ENCODE measurements around the gene ITCH.
"Not testable (repeated sequence)": the region's sequence is repeated elsewhere in the genome, so short reads cannot be mapped to it uniquely, and the experiment has no call there.

ITCH gene

DNA sequence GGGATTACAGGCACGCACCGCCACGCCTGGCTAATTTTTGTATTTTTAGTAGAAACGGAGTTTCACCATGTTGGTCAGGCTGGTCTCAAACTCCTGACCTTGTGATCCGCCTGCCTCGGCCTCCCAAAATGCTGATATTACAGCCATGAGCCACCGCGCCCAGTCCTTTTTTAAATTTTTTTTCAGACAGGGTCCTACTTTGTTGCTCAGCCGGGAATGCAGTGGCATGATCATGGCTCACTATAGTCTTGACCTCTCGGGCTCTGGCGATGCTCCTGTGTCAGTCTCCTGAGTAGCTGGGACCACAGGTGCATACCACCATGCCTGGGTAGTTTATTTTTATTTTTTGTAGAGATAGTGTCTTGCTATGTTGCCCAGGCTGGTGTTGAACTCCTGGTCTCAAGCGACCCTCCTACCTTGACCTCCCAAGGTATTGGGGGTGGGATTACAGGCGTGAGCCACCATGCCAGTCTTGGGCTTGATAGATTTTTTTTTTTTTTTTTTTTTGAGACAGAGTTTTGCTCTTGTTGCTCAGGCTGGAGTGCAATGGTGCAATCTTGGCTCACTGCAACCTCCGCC, 19.9 kb downstream of the ITCH start:
- DNase-seq: not testable (repeated sequence)

DNA sequence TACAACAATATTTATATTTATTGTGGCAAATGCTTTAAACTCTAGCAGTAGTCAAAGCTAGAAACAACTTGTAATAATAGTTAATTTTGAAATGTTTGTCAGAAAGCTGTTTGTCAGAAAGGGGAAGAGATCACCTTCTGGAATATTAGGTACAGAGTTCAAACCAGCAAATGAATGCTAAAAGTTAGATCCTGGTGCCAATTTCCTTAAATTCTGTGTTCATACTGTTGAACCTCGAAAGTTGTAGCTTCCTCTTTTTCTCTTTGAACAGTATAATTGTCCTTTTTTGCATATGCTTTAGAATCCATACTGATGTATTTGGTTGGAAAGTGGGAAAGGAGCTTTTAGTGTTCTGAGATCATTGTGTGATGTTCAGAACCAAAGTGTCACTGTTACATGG, 22.4 kb downstream of the ITCH start:
- DNase-seq: no peak

DNA sequence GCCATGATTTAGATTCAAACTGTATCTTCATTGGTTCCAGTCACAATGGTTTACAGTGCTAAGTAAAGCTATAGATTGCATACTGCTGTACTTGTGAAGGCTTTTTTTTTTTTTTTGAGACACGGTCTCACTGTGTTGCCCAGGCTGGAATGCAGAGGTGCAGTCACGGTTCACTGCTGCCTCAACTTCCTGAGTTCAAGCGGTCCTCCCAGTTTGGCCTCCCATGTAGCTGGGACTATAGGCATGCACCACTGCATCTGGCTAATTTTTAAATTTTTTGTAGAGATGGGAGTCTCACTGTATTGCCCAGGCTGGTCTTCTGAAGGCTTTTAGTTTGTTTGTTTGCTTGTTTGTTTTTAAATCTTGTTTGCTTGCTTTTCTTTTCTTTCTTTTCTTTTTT, 24.9 kb downstream of the ITCH start:
- DNase-seq: no peak

DNA sequence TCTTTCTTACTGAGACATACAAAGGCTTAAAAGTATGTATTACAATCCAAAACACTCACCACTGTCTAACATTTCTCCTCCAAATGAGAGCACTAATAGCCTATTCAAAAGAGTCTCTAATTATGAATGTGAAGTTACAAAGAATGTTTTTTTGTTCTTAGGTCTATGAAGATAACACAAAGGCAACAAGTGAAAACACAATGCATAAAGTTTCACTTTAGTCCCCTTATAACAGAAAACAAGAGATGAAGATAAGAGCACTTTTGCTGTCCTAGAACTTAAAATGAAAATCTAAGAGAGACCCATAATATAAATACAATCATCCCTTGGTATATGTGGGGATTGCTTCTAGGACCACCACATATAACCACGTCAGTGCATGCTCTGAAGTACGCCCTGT, 25.6 kb downstream of the ITCH start:
- DNase-seq: no peak

DNA sequence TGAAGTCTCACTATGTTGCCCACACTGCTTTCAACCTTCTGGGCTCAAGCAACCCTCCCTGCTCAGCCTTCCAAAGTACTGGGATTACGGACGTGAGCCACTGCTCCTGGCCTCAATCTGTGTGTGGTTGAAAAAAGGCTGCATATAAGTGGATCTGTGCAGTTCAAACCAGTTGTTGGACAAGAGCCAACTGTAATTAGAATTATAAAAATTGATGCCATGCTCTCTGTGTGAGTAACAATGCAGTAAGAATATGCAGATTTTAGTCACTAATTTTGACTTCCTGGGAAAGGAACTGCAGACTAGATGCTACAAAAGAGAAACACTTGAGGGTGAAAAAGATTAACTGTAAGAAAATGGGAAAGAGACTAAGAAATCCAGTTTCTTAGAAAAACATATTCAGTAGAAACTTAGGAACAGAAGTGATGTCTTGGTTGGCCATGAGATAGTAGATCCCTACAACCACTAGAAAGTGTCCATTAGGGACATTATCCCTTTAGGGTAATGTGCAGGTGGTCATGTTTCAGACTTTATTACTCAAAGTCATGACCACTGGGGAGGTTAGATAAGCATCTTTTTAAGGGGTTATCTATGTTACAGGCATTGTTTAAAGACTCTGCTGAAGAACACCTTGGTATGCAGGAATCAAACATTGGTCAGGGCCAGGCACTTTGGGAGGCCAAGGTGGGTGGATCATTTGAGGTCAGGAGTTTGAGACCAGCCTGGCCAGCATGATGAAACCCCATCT, 26.3 kb downstream of the ITCH start:
- DNase-seq: no peak

DNA sequence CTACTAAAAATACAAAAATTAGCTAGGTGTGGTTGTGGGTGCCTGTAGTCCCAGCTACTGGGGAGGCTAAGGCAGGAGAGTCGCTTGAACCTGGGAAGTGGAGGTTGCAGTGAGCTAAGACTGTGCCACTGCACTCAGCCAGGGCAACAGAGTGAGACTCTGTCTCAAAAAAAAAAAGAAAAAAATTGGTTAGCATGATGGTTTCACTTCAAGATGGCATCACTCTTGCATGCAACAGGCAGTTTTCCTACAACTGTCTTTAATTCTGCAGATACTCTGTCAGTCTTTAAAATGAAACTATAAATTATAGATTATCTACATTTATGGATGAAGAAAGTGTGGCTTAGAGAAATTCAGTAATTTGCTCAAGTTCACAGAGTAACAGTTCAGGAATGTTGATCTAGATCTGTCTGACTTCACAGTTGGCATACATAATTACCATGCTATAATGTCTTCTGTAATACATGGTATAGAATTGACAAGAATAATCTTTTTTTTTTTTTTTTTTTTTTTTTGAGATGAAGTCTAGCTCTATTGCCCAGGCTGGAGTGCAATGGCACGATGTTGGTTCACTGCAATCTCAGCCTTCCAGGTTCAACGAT, 27.0 kb downstream of the ITCH start:
- no peak for DNase-seq

DNA sequence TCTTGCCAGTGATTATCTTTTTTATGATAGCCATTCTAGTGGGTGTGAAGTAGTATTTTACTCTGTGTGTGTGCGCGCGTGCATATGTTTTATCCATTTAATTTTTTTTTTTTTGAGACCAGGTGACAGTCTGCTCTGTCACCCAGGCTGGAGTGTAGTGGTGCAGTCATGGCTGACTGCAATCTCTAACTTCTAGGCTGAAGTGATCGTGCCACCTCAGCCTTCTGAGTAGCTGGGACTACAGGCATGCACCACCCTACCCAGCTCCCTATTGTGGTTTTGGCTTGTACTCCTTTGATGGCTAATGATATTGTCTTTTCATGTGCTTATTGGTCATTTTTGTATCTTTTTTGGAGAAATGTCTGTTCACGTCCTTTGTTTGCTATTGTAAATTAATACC, 33.3 kb downstream of the ITCH start:
- DNase-seq: no peak

DNA sequence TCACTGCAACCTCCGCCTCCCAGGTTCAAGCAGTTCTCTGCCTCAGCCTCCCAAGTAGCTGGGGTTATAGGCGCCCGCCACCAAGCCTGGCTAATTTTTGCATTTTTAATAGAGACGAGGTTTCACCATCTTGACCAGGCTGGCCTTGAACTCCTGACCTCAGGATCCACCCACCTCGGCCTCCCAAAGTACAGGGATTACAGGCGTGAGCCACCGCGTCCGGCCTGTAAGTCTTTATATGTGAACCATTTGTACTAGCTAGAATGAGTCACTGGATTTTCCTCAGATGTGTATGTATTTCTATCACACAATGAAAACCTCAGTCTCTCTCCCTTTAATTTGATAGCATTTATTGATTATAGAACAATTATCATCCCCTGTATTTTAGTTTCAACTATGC, 34.0 kb downstream of the ITCH start:
- no peak for DNase-seq

DNA sequence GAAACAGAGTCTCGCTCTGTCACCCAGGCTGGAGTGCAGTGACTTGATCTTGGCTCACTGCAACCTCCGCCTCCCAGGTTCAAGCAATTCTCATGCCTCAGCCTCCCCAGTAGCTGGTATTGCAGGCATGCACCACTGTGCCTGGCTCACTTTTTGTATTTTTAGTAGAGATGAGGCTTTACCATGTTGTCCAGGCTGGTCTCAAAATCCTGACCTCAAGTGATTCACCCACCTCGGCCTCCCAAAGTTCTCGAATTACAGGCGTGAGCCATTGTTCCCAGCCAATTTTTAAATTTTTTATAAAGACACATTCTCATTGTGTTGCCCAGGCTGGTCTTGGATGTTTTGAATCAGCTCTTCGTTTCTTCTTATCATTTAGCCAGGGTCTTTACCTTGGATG, 37.7 kb downstream of the ITCH start:
- DNase-seq: not testable (repeated sequence)

DNA sequence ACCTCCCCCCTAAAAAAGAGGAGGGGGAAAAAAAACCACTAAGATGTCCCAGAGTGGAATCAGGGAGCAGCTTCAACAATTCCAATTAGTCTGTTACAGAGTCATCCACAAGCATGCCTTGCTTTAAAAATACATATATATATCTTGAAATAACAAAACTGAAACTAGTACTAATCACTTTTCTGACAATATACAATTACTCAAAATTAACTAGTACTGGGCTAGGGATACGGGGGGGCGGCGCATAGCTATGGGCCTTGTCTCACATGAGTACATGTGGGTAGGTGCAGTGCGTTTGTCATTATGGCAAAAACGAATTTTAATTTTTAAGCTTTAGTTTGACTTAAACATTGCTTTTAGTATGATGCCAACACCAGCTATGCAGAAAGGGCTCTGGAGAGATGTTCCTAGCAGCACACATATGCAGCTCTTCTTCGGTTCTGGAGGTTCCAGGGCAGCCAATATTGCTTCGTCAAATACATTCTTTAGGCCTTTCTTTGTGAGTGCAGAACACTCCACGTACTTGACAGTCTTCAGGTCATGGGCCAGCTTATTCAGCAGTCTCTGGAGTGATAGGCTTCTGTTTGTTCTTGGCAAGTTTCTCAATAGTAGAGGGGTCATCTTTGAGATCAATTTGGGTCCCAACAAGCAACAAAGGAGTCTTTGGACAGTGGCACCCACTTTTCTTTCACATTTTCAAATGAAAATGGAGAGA, 38.8 kb downstream of the ITCH start:
- peak in 1 of 2 experiments; percentile 18 for DNase-seq

DNA sequence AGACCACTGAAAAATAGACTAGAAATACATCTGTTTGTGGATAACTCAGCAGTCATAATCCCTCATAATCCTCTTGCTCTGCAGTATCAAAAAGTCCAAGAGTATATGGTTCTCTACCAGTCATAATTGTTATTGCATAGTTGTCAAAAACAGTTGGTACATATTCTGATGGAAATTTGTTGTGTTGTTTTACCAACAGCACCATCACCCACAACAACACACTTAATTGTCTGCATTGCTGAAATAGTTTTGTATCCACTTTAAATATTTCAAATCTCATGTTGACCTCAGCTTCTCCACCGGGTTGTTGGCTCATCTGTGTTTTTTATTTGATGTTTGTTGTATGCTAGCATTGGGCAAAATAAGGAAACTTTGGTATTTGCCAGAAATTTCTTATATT, 39.4 kb downstream of the ITCH start:
- no peak for DNase-seq

DNA sequence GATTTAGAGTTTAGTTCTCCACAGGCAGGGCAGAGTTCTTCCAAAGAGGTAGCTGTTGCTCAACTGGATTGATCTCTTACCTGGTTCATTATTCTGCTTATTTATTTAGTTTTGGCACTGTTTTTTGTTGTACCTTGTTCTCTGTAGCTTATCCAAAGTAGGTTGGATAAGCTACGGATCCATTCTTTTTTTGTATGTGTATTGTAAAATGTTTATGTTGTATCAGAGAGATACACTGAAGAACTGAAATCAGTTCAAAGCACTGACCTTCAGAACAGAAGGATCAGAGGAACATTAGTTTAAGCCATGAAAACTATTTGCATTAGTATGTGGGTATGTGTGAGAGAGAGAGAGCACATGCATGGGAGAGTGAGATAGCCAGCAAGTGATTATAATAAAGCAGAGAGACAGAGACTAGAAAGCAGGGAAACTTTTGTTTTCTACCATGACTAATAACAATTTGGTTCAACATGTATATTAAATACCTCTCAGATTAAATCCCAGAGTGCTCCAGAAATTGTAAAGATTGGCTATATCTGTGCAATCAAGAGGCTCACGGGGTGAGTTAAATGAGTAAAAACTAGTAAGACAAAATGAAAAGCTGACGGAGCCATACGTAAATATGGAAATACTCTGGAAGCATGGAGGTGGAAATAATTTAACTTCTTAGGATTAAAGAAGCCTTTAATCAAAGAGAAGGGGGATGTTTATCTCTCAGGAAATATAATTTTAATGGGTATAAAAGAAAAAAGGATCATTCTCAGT, 40.2 kb downstream of the ITCH start:
- no peak for DNase-seq

DNA sequence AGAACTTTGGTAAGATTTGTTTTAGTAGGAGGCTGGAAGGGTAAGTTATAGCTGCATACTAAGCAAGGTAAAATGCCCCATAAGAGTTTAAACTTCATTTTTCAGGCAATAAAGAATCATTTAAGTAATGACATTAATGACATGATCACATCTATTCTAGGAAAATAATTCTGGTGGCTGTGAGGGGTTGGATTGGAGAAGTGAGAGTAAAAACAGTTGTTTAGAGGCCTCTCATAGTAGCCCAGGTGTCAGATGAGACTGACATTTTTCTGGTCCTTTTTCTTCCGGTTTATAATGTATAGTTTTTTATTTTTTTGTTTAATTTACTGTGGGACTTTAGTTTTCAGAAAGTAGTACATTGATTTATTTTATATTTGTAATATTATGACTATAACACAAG, 40.8 kb downstream of the ITCH start:
- DNase-seq: no peak

DNA sequence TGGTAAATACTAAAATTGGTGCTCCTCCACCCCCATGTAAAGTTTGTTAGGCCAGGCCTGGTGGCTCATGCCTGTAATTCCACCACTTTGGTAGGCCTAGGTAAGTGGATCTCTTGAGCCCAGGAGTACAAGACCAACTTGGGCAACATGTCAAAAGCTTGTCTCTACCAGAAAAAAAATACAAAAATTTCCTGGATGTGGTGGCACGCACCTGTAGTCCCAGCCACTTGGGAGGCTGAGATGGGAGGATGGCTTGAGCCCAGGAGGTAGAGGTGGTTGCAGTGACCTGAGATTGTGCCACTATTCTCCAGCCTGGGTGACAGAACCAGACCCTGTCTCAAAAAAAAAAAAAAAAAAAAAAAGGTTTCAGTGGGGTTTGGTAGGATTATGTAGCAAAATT, 41.7 kb downstream of the ITCH start:
- no peak for DNase-seq

DNA sequence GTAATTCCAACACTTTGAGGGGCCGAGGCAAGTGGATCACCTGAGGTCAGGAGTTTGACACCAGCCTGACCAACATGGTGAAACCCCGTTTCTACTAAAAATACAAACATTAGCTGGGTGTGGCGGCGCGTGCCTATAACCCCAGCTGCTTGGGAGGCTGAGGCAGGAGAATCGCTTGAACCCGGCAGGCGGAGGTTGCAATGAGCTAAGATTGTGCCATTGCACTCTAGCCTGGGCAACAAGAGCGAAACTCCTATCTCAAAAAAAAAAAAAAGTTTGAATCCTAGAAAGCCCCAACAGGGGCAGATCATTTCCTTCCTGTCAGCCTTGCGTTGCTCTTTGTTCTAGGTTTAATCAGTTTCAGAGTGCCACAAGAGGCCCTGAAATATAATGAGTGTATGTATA, 42.2 kb downstream of the ITCH start:
- not testable (repeated sequence) for DNase-seq

DNA sequence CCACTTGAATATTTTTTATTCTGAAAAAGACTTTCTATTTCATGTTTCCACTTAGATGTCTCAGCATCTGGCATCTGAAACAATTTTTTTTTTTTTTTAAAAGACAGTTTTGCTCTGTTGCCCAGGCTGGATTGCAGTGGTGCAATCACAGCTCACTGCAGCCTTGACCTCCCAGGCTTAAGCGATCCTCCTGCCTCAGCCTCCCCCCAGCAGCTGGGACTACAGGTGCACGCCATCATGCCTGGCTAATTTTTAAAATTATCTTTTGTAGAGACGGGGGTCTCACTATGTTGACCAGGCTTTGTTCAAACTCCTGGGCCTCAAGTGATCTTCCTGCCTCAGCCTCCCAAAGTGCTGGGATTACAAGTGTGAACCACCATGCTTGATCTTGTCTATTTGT, 42.9 kb downstream of the ITCH start:
- not testable (repeated sequence) for DNase-seq

DNA sequence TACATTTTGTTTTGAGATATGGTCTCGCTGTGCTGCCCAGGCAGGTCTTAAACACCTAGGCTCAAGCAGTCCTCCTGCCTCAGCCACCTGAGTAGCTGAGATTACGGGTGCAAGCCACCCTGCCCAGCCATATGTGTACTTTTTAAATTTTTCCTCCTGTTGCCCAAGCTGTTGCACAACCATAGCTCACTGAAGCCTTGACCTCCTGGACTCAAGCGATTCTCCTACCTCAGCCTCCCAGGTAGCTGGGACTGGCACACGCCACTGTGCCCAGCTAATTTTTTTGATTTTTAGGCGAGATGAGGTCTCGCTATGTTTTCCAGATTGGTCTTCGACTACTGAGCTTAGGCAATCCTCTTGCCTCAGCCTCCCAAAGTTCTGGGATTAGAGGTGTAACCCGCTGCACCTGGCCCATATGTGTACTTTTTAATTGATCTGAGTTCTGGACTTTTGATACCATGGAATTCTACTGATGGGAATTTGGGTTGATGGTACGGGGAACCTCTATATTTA, 44.9 kb downstream of the ITCH start:
- DNase-seq: no peak

DNA sequence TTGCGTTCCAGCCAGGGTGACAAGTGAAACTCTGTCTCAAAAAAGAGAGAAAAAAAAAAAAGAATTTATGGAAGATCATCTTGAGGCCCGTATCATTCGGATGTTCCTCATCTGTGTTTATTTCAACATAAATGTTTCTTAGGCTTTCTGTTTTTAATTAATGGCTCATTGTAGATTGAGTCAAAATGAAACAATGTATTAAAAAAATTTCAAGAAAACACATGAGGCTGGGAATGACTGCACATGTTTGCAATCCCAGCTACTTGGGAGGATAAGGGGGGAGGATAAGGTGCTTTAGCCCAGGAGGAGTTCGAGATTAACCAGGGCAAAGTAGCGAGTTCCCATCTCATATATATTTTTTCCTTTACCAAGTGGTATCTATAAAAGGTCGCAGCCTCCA, 47.3 kb downstream of the ITCH start:
- DNase-seq: no peak

DNA sequence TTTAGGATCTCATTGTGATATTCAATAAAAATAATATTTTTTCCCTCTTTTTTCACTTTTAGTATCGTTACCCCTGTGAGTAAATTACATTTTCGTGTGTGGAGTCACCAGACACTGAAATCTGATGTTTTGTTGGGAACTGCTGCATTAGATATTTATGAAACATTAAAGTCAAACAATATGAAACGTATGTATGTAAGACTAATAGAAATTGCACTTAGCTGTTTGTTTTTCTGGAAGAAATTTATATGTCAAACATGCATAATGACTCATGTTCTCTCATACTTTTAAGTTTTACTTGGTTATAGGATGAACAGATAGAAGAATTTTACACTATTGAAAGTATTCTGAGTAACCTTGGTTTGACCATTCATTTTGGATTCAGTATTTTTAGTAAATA, 49.4 kb downstream of the ITCH start:
- no peak for DNase-seq

DNA sequence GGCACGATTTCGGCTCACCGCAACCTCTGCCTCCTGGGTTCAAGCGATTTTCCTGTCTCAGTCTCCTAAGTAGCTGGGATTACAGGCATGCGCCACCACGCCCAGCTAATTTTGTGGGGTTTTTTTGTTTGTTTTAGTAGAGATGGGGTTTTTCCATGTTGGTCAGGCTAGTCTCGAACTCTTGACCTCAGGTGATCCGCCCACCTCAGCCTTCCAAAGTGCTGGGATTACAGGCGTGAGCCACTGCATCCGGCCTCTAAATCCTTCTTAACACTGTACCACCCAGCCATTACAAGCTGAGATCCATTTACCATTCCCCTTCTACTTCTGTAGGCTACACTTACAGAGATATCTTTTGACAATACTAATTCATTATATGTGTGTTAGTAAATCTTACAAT, 51.5 kb downstream of the ITCH start:
- DNase-seq: not testable (repeated sequence)

DNA sequence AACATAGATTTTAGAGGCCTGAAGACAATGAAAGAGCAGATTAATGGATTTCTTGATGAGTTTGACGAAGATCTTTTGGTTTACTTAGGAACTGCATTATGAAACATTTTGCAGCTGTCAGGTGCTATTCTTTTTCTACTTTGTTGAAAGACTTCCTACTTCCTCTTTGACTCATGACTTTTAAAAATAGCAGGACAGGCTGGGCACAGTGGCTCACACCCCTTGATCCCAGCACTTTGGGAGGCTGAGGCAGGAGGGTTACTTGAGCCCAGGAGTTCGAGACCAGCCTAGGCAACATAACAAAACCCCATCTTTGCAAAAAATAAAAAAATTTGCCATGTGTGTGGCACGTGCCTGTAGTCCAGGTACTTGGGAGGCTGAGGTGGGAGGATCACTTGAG, 52.0 kb downstream of the ITCH start:
- DNase-seq: no peak

DNA sequence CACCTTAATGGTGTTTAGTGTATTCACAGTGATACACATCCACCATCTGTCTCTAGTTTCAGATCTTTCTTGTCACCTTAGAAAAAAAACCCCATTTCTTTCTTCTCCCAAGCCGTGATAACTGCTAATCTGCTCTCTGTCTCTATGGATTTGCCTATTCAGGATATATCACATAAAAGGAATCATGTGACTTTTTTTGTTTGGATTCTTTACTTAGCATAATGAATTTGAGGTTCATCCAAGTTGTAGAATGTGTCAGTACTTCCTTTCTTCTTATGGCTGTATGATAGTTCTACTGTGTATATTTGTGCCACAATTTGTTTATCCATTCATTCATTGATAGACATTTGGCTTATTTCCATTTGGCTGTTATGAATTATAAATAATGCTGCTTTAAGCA, 57.1 kb downstream of the ITCH start:
- DNase-seq: no peak

DNA sequence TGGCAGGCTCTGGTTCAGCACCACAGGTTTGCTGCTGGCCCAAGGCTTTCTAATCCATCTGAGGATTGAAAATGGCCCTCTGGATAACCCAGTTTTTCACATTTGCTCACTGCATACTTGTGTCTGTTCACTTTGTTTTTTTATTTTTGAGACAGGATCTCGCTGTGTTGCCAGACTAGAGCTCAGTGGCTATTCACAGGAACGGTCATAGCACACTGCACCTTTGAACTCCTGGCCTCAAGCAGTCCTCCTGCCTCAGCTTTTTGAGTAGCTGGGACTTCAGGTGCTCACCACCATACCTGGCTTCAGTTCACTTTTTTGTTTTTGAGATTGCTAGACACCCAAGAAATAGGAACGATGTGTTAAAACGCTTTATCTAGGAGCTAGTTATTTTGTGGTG, 57.9 kb downstream of the ITCH start:
- no peak for DNase-seq

Measured in stimulated activated CD4-positive, alpha-beta T cell treated with anti-CD3 and anti-CD28 coated beads, Interleukin-4, amount 100 ng/mL, for 4 hours (primary cell).